ENCODE data around the gene HOXA13.

The HOXA13 gene

GRCh38 chr7:27182861-27183681 lies 16.8 kb downstream of the HOXA13 start:
- in situ Hi-C loops (cut with MboI; ENCODE audit: low sequenced_read_pairs) = no loop called here

DNA sequence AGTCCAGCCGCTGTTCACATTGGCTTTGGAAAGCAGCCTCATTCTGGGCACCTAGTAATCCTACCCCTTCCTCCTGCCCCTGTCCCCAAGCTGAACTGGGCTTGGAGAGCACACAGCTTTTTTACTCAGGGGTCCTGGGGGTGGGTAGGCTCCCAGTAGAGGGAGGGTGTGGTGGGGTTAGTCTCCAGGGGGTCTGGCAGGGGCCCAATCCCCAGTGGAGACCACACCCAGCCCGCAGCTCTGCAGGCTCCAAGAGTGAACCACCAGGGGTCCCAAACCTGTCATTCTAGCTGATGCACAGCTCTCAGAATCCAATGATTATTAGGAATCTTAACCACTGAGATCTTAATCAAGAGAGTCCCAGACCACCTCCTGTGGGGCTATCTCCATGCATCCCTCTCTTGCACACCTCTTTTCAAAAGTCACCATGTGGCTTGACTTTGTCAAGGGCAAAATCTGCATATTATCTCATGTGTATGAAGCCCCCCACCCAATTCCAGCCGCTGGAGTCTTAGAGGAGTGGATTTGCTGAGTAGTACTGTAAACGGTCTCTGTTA lies 17.5 kb downstream of the HOXA13 start:
- in situ Hi-C loops (cut with MboI; ENCODE audit: low sequenced_read_pairs) = no loop called here

- in situ Hi-C loops (cut with MboI; ENCODE audit: low sequenced_read_pairs) = no loop called here
Measured at GRCh38 chr7:27181795-27182275, 18.1 kb downstream of the HOXA13 start.

DNA sequence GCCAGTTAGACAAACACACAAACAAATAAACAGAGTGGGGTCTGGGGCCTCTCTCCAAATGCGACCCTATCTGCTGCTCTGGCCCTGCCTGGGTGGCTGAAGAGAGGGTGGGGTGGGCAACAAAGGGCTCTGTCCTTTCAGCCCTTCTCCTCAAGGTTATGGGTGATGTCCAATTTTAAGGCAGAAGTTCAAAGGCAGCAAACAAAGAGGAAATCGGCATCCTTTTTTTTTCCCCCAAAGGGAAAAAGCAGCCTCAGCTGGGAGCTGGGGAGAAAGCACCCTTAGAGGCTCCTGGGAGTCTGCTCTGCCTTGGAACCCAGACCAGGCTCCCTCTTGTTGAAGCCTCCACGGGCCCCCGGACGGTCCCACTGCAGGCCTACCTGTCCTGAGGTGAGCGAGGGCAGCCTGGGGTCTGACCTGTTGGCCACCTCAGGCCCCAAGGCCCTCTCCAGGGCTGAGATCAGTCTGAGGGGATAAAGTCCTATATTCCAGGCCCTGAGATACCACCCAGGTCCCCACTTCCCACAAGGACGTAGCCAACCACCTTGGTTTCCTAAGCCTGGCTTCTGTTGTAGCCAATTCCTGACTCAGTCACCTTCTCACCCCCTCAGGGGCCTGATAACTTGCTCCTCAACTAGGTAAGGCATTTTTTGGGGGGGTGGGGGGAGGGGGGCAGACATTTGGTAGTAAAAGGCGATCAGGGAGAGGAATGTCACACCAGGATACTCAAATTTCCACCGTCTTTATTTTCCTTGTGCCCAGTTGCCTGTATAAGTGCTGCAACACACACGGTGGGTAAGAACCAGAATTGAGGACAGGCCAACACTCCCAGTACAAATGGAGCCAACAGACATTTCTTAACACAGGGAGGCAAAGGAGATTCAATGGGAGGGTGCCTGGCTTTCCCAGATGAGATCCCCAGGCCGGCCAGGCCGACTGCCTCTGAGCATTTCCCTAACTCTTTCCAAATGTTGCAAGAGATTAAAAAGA lies 19.2 kb downstream of the HOXA13 start:
- in situ Hi-C loops (cut with MboI; ENCODE audit: low sequenced_read_pairs) = no loop called here

DNA sequence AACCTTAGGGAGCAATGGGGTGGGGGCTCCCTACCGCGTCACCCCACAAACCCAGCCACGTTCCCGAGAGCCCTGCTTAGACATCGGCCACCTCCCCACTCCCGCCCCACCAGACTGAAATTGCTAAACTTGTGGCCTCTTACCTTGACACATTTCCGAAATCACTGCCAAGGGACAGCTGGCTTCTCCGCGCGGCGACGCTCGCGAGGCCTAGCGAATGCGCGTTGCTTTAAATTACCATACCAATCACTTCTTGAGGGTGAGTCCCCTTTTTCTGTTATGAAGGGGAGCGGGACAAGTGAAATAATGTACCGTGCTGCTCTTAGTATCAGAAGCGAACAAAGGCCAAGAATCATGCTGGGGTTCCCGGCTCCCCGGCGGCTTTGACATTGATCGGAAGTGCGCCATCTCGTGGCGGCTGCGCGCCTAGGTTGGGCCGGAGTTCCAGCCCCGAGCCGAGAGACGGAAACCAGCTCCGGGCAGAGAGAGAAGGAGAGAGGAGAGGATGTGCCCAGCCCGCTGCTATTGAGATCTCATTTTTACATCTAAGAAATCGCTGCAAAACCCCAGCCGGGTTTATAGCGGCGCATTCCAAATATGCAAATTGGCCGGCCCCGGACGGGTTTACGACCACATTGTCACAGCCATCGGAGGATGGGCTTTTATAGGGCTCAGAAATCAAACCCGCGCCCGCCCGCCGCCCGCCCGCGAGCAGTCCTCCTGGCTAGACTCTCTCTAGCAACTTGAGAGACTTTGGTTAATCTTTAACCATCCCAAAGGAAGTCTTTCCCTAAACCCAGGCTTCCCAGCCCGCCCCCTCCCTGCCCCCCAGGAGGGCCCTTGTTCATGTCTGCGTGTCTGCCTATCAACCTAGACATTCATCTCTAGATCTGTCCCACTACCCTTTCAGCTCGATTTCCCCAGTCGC lies 20.1 kb downstream of the HOXA13 start:
- in situ Hi-C loops (cut with MboI; ENCODE audit: low sequenced_read_pairs) = no loop called here

DNA sequence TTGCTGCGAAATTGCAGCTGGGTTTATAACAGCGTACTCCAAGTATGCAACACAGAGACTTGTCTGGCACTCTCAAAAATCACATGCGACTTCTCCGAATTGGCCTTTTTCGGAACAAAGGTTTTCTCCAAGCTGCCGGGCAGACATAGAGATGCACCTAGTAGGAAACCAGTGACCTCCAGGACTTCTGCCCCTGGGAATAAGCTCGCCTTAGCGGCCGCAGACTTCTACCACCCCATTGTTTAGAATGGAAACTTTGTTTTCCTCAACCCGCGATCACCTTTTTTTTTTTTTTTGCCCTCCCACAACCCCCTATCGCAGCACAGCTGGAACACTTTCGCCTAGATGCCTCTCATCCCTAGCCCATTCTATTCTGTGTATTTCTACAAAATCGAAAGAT lies 20.9 kb downstream of the HOXA13 start:
- in situ Hi-C loops (cut with MboI; ENCODE audit: low sequenced_read_pairs) = no loop called here

DNA sequence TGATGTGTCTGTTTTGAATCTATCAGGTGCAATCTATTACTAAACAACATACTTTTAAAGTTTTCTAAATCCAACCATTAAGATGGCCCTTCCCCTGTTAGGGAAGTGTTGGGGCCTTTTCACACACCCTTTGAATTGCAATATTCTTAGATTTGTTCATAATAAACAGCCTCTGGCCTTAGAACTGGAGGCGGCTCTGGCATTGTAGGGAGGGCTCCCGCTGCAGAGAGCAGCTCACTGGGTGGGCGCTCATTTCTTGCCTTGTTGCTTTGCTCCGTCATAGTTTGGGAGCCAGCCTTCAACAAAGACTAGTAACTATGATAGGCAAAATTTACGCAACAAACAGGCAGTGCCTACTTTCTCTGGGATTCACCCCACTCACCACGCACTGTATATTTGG lies 21.5 kb downstream of the HOXA13 start:
- in situ Hi-C loops (cut with MboI; ENCODE audit: low sequenced_read_pairs) = no loop called here

- in situ Hi-C loops (cut with MboI; ENCODE audit: low sequenced_read_pairs) = no loop called here
Measured at GRCh38 chr7:27177795-27178320, 22.0 kb downstream of the HOXA13 start.

GRCh38 chr7:27176962-27177794 lies 22.7 kb downstream of the HOXA13 start:
- in situ Hi-C loops (cut with MboI; ENCODE audit: low sequenced_read_pairs) = no loop called here

- in situ Hi-C loops (cut with MboI; ENCODE audit: low sequenced_read_pairs) = no loop called here
Measured at GRCh38 chr7:27176524-27176845, 23.4 kb downstream of the HOXA13 start.

GRCh38 chr7:27175626-27176523 lies 24.0 kb downstream of the HOXA13 start:
- in situ Hi-C loops (cut with MboI; ENCODE audit: low sequenced_read_pairs) = no loop called here

GRCh38 chr7:27174874-27175625 lies 24.8 kb downstream of the HOXA13 start:
- in situ Hi-C loops (cut with MboI; ENCODE audit: low sequenced_read_pairs) = no loop called here

- in situ Hi-C loops (cut with MboI; ENCODE audit: low sequenced_read_pairs) = no loop called here
Measured at GRCh38 chr7:27173956-27174873, 25.7 kb downstream of the HOXA13 start, which contains the start of gene HOXA10. Gene HOXA10 (minus strand): TSS chr7:27174320. CDS start chr7:27174306, 14 bp downstream.

GRCh38 chr7:27173511-27173955 lies 26.4 kb downstream of the HOXA13 start:
- in situ Hi-C loops (cut with MboI; ENCODE audit: low sequenced_read_pairs) = no loop called here

GRCh38 chr7:27172823-27173510 lies 26.9 kb downstream of the HOXA13 start:
- in situ Hi-C loops (cut with MboI; ENCODE audit: low sequenced_read_pairs) = no loop called here

DNA sequence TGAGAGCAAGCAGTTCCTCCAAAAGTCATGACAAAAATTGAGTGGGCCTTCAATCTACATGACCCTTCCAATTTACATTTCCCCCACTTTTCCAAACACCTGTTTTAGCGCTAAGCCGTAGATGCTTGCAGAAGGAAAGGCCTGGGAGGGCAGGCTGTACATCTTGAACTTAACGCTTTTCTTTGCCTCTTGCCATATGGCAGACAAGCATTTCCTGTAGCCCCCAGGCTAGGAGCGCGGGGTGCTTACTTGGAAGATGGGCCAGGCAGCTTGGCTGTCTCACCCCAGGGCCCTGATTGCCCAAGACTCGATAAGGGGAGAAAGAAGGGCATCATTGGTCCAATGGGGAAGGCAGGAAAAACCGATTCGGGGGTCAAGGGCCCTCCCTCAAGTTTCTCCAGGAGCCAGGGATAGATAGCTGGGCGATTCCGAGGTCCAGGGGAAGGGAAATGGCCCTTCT lies 27.5 kb downstream of the HOXA13 start:
- in situ Hi-C loops (cut with MboI; ENCODE audit: low sequenced_read_pairs) = no loop called here

All from hTERT RPE-1 (cell line).